ENCODE data around the gene RPL22.

RPL22 gene

GRCh38 chr1:6148497-6149241, 50.7 kb downstream of the RPL22 start:
- TF ChIP-seq, protein P1, sequence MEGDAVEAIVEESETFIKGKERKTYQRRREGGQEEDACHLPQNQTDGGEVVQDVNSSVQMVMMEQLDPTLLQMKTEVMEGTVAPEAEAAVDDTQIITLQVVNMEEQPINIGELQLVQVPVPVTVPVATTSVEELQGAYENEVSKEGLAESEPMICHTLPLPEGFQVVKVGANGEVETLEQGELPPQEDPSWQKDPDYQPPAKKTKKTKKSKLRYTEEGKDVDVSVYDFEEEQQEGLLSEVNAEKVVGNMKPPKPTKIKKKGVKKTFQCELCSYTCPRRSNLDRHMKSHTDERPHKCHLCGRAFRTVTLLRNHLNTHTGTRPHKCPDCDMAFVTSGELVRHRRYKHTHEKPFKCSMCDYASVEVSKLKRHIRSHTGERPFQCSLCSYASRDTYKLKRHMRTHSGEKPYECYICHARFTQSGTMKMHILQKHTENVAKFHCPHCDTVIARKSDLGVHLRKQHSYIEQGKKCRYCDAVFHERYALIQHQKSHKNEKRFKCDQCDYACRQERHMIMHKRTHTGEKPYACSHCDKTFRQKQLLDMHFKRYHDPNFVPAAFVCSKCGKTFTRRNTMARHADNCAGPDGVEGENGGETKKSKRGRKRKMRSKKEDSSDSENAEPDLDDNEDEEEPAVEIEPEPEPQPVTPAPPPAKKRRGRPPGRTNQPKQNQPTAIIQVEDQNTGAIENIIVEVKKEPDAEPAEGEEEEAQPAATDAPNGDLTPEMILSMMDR (IDR thresholded peaks at IDR 0.05; ENCODE audit: unreplicated experiment in 3 of 3), result no peak

DNA sequence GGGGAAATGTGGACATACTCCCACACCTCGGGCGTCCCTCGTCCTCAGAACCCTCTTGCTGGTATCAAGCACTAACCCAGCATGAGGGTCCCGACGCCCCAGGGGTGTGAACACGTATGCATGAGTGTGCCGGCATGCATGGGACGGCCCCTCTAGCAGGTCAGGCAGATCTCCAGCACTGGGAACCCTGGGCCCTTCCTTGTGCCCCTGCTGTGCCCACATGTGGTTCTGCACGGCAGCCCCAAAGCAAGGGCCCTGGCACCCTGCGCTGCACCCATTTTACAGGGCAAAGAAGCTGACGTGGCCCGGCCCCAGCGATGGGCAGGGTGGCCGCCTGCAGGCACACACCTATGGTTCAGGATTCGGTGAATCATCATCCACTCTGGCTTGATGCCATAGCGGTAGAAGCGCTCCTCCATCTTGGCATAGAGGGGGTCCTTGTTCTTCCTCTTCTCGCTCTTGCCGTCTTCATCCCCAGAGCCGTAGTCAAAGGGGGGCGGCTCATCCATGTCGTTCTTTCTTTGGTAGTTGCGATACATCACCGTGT, 53.5 kb downstream of the RPL22 start:
- peaks cover 15% of the 10 kb centered on the region for H3K4me1 Mint-ChIP-seq
- TF ChIP-seq, protein P1 (IDR thresholded peaks at IDR 0.05; ENCODE audit: unreplicated experiment in 3 of 3), result no peak
- peaks cover 28% of the 10 kb centered on the region for H3K27me3 Mint-ChIP-seq (ENCODE audit: low read depth)
- H3K27ac Mint-ChIP-seq, result no peak overlapping the region
- no peak overlapping the region for H3K4me3 Mint-ChIP-seq
- no peaks in the 10 kb centered on the region for H3K36me3 Mint-ChIP-seq (ENCODE audit: low read depth)
- H3K9me3 Mint-ChIP-seq, result no peaks in the 10 kb centered on the region

More at GRCh38 chr1:6148497-6149241, 50.7 kb downstream of the RPL22 start:
- Mint-ChIP-seq H3K27ac (no peak overlapping the region), H3K9me3 (peaks cover 3% of the 10 kb centered on the region), H3K4me3 (peak overlapping the region; percentile 69 to 75 (median 70)), H3K4me1 (peaks cover 15% of the 10 kb centered on the region), H3K36me3 (ENCODE audit: low read depth) (no peaks in the 10 kb centered on the region), H3K27me3 (ENCODE audit: low read depth) (peaks cover 42% of the 10 kb centered on the region)

DNA sequence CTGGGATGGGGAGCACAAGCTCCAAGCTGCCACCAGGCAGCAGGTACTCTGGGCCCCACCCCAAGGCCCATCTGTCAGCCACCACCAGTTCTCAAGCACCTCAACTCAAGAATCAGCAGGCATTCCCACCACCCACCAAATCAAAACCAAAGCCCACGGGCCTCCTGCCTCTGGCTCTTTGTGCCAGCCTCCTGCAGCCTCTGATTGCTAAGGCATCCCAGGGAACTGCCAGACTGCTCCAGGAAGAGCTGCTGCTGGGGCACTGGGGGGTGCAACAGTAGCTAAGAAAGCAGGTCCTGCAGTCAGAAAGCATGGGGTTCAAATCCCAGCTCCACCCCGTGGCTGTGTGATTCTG, 54.0 kb downstream of the RPL22 start:
- Mint-ChIP-seq H3K36me3 (ENCODE audit: low read depth) (no peaks in the 10 kb centered on the region), H3K9me3 (no peaks in the 10 kb centered on the region), H3K27me3 (ENCODE audit: low read depth) (peaks cover 28% of the 10 kb centered on the region), H3K4me3 (no peak overlapping the region), H3K4me1 (peaks cover 15% of the 10 kb centered on the region), H3K27ac (no peak overlapping the region)
- TF ChIP-seq, protein P1 (IDR thresholded peaks at IDR 0.05; ENCODE audit: unreplicated experiment in 3 of 3), result no peak

DNA sequence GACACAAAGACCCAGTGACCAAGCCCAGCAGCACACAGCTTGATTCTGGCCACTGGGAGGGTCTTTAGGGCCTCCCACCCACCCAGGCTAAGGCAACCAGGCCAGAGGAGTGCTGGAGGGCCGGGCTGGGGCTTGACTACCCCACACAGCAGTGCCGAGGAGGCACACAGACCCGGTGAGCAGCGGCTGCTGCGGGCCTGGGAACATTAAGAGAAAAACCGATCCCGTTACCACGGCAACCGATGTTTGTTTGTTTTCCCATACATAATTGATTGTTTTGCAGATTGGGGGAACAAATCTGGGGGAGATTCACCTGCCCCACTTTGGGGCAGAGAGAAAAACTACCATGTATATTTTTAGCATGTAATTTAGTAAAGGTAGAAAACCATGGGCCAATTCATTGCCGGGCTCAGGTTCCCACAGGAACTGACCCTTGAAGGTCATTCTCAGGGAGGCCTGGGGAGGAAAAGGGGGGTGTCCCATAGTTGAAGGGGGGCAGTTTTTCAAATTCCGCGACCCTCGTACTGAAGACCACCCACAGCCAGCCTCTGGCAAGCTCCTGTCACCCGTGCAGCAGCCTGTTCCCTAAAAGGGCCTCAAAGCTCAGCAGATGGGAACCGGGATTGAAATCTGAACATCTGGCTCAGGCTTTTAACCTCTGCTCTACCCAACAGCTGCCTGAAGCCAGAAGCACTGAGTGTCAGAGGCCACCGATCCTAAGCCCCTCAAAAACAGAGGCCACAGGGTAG, 54.6 kb downstream of the RPL22 start:
- Mint-ChIP-seq H3K4me1 (peaks cover 15% of the 10 kb centered on the region), H3K36me3 (ENCODE audit: low read depth) (no peaks in the 10 kb centered on the region), H3K27me3 (ENCODE audit: low read depth) (peaks cover 28% of the 10 kb centered on the region), H3K4me3 (no peak overlapping the region), H3K27ac (no peak overlapping the region), H3K9me3 (no peaks in the 10 kb centered on the region)
- TF ChIP-seq, protein P1 (IDR thresholded peaks at IDR 0.05; ENCODE audit: unreplicated experiment in 3 of 3), result no peak

GRCh38 chr1:6144175-6144574, 55.2 kb downstream of the RPL22 start:
- Mint-ChIP-seq H3K4me3 (no peak overlapping the region), H3K27ac (no peak overlapping the region), H3K9me3 (no peaks in the 10 kb centered on the region), H3K27me3 (ENCODE audit: low read depth) (peaks cover 32% of the 10 kb centered on the region), H3K4me1 (peaks cover 15% of the 10 kb centered on the region), H3K36me3 (ENCODE audit: low read depth) (no peaks in the 10 kb centered on the region)
- TF ChIP-seq, protein P1 (IDR thresholded peaks at IDR 0.05; ENCODE audit: unreplicated experiment in 3 of 3), result no peak

Data from nephron (organoid).